CD4-positive, alpha-beta T cell (primary cell): ENCODE measurements around the gene WDPCP. TPM values are rescaled to one million over a fixed set of nuclear protein-coding genes. Genes with fewer than 3 reads are reported as not detected.

Source experiments
- ATAC-seq: fragments of 200-7000 bp; cut with Tn5 transposase; one replicate; pipeline ENCODE4 v1.10.0; 2022; ENCODE audit warnings: mild to moderate bottlenecking; ENCODE audit not compliant: poor library complexity
- CTCF ChIA-PET: fragments of 350-600 bp; sonication (Branson Sonifier 250); formaldehyde crosslinking; loops from one replicate; lab custom pipeline; 2021; ENCODE audit warnings: antibody characterized with exemption, inconsistent platforms; lab: Charles Lee
- POLR2A ChIA-PET: fragments of 350-600 bp; sonication (Branson Sonifier 250); formaldehyde crosslinking; loops from one replicate; lab custom pipeline; 2021; ENCODE audit warnings: antibody characterized with exemption, inconsistent platforms; lab: Charles Lee
- DNase-seq, 14 experiments: peaks; one replicate each; pipeline ENCODE4 v3.0.0-alpha.2; 2013 to 2020; ENCODE audit warnings: mixed read lengths in 2 of 14
- H3K27ac ChIP-seq, 2 donors: one replicate each; pipeline versions ENCODE4 v1.5.1 to v1.7.0; 2013; ENCODE audit warnings: low read length in 2 of 2, low read depth in 1 of 2, mild to moderate bottlenecking in 1 of 2
- H3K27me3 ChIP-seq, 2 experiments: 1 replicate in 1 of 2; 2 replicates in 1 of 2; pipeline versions ENCODE4 v1.6.1 to v1.7.0; 2013; ENCODE audit warnings: low read length in 2 of 2, control low read depth in 1 of 2, mild to moderate bottlenecking in 1 of 2, moderate library complexity in 1 of 2; ENCODE audit not compliant: insufficient read depth in 2 of 2, control insufficient read depth in 1 of 2
- H3K36me3 ChIP-seq: one replicate; pipeline ENCODE4 v1.6.1; 2013; ENCODE audit warnings: low read length, control low read depth; ENCODE audit not compliant: insufficient read depth
- H3K4me1 ChIP-seq: one replicate; pipeline ENCODE4 v1.6.1; 2013; ENCODE audit warnings: low read length, control low read depth; ENCODE audit not compliant: insufficient read depth
- H3K4me3 ChIP-seq: one replicate; pipeline ENCODE4 v1.5.1; 2013; ENCODE audit warnings: mild to moderate bottlenecking, low read length, moderate library complexity
- H3K9me3 ChIP-seq, 2 experiments: 1 replicate in 1 of 2; 2 replicates in 1 of 2; pipeline versions ENCODE4 v1.6.1 to v1.7.0; 2013; ENCODE audit warnings: low read length in 2 of 2, mild to moderate bottlenecking in 2 of 2, control low read depth in 1 of 2, moderate library complexity in 1 of 2; ENCODE audit not compliant: control insufficient read depth in 1 of 2, insufficient read depth in 1 of 2
- H3K27ac Mint-ChIP-seq: one replicate; pipeline ENCODE4 v1.8.0; 2020; ENCODE audit warnings: mixed read lengths
- H3K27me3 Mint-ChIP-seq: one replicate; pipeline ENCODE4 v1.8.0; 2021; ENCODE audit warnings: mixed read lengths
- H3K36me3 Mint-ChIP-seq: one replicate; pipeline ENCODE4 v1.8.0; 2021; ENCODE audit warnings: low read depth, mixed read lengths
- H3K4me1 Mint-ChIP-seq: one replicate; pipeline ENCODE4 v1.8.0; 2021; ENCODE audit warnings: low read depth, mixed read lengths
- H3K4me3 Mint-ChIP-seq: one replicate; pipeline ENCODE4 v1.8.0; 2020; ENCODE audit warnings: mild to moderate bottlenecking, mixed read lengths
- H3K9me3 Mint-ChIP-seq: one replicate; pipeline ENCODE4 v1.8.0; 2020; ENCODE audit warnings: mixed read lengths
- intact Hi-C, 2 experiments: fragments of 100-400 bp; cut with DNase I in 1 of 2; cut with micrococcal nuclease in 1 of 2; formaldehyde crosslinking; loops; one replicate each; pipeline versions ENCODE4 v1.15.1 to v1.9.0; 2023 to 2025; cut with DNase I, micrococcal nuclease
- total RNA-seq, 174 experiments: library from RNA in 2 of 174; stranded (reverse) in 2 of 174; gene quantifications; one replicate each; pipeline ENCODE4 v1.2.3 and lab custom pipeline; 2021 to 2026
- TF ChIP-seq, protein P1 (sequence below): fragments of 200-600 bp; IDR thresholded peaks from one replicate; pipeline ENCODE4 v1.8.0; 2022; ENCODE audit warnings: antibody characterized with exemption, mild to moderate bottlenecking

The WDPCP gene
- total RNA-seq, 2 experiments from 2014 or later, result 8.7 to 9.9 TPM

DNA sequence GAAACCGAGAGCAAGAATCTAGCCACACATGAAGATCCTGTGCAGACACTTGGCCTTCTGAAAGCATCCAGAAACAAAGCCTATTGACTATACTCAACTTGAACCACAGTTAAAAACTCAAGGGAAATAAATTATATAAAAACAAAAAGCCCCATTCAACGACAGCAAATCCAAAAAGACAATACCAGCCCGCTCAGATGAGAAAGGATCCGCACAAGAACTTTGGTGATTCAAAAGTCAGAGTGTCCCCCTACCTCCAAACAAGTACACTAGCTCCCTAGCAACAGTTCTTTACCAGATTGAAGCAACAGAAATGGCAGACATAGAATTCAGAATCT lies 163.2 kb downstream of the WDPCP start:
- H3K9me3 Mint-ChIP-seq, result peaks cover 6% of the 10 kb centered on the region
- POLR2A ChIA-PET, result no interaction called here
- ATAC-seq (no peak), DNase-seq (no peak)
- no peaks in the 10 kb centered on the region for H3K4me1 Mint-ChIP-seq
- H3K27ac Mint-ChIP-seq, result no peak overlapping the region
- no peak overlapping the region for H3K4me3 Mint-ChIP-seq
- H3K36me3 ChIP-seq, result no peaks in the 10 kb centered on the region
- no peak overlapping the region for H3K27ac ChIP-seq
- peaks cover 44% of the 10 kb centered on the region for H3K36me3 Mint-ChIP-seq
- H3K27me3 ChIP-seq, result no peaks in the 10 kb centered on the region
- no peaks in the 10 kb centered on the region for H3K27me3 Mint-ChIP-seq
- no peaks in the 10 kb centered on the region for H3K4me1 ChIP-seq
- intact Hi-C loops, result loop anchor here (5.0 to 10.0 kb wide), 3 partner anchors 640 to 970 kb away; no protein-coding TSS in a partner anchor
- H3K9me3 ChIP-seq, result no peaks in the 10 kb centered on the region
- TF ChIP-seq, protein P1, sequence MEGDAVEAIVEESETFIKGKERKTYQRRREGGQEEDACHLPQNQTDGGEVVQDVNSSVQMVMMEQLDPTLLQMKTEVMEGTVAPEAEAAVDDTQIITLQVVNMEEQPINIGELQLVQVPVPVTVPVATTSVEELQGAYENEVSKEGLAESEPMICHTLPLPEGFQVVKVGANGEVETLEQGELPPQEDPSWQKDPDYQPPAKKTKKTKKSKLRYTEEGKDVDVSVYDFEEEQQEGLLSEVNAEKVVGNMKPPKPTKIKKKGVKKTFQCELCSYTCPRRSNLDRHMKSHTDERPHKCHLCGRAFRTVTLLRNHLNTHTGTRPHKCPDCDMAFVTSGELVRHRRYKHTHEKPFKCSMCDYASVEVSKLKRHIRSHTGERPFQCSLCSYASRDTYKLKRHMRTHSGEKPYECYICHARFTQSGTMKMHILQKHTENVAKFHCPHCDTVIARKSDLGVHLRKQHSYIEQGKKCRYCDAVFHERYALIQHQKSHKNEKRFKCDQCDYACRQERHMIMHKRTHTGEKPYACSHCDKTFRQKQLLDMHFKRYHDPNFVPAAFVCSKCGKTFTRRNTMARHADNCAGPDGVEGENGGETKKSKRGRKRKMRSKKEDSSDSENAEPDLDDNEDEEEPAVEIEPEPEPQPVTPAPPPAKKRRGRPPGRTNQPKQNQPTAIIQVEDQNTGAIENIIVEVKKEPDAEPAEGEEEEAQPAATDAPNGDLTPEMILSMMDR, result no peak
- no peak overlapping the region for H3K4me3 ChIP-seq
- CTCF ChIA-PET, result interaction anchor here (1.0 kb wide), 1 partner anchor 10 kb away, joined by 3 read pairs; no protein-coding TSS in a partner anchor

DNA sequence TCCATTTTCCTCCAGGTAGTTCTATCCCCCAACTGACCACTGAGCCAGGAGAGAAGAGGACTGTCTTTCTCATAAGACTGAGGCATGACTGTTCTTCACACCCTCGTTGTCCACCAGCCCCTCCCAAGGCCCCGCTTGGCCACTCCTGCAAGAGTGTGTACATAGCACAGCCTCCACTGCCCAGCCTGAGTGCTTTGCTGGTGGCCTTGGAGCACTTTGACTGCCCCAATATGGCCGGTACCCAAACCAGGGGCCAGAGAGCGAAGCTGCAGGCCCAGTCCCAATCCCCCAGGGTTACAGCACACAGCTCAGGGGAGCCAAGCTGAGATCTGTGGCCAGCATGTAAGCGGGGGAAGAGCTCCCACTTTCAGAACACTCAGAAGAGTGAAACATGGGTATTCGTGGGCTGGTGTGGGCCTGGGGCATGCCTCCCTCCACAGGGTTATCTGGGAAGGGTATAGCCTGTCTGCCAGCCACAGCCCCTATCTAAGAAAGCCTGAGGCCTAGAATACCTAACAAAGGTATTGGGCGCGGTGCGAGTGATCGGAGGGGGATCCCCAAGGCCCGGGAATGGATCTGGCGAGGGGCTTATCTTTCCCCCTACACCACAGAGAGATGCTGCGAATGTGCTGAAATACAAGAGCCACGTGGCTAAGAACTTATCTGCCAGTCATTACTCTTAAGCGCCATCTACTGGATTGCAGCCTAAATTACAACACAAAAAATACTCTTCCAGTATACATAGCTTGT lies 163.8 kb downstream of the WDPCP start:
- Mint-ChIP-seq H3K4me1 (no peaks in the 10 kb centered on the region), H3K27ac (no peak overlapping the region), H3K27me3 (no peaks in the 10 kb centered on the region), H3K4me3 (no peak overlapping the region), H3K36me3 (peaks cover 41% of the 10 kb centered on the region), H3K9me3 (peaks cover 6% of the 10 kb centered on the region)
- H3K27ac ChIP-seq, result no peak overlapping the region
- H3K9me3 ChIP-seq, result no peaks in the 10 kb centered on the region
- no peaks in the 10 kb centered on the region for H3K4me1 ChIP-seq
- H3K4me3 ChIP-seq, result no peak overlapping the region
- ChIA-PET CTCF (interaction anchor here (1.0 kb wide), 1 partner anchor 9 kb away, joined by 3 read pairs; no protein-coding TSS in a partner anchor), POLR2A (no interaction called here)
- H3K27me3 ChIP-seq, result no peaks in the 10 kb centered on the region
- no peaks in the 10 kb centered on the region for H3K36me3 ChIP-seq
- intact Hi-C loops, result loop anchor here (5.0 to 10.0 kb wide), 3 partner anchors 640 to 970 kb away; no protein-coding TSS in a partner anchor
- TF ChIP-seq, protein P1, result peak; percentile 51
- ATAC-seq (no peak), DNase-seq (peak in 3 of 14 experiments; percentile 41 to 49 (median 47))

DNA sequence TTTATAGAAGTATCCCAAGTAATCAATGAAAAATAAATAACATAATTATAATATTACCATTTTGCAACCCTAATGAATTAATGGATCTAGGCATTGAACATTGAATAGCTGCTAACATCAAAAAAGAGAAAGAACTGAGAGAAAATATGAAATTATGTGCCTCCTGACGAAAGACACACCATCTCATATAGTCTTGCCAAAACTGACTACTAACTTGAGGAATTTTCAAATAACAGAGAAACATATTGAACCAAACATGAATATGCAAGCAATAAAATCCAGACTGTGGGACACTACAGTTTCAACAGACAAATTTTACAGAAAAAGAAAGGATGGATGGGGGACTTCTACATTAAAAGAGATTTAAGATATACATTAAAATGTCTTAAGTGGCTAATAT lies 165.7 kb downstream of the WDPCP start:
- H3K4me3 ChIP-seq, result no peak overlapping the region
- no peaks in the 10 kb centered on the region for H3K4me1 ChIP-seq
- Mint-ChIP-seq H3K9me3 (no peaks in the 10 kb centered on the region), H3K36me3 (peaks cover 21% of the 10 kb centered on the region), H3K4me3 (no peak overlapping the region), H3K27me3 (no peaks in the 10 kb centered on the region), H3K4me1 (no peaks in the 10 kb centered on the region), H3K27ac (no peak overlapping the region)
- no peaks in the 10 kb centered on the region for H3K27me3 ChIP-seq
- TF ChIP-seq, protein P1, result no peak
- POLR2A ChIA-PET, result no interaction called here
- no peaks in the 10 kb centered on the region for H3K36me3 ChIP-seq
- H3K9me3 ChIP-seq, result no peaks in the 10 kb centered on the region
- intact Hi-C loops, result loop anchor here (10.0 kb wide), 2 partner anchors 638 to 968 kb away; no protein-coding TSS in a partner anchor
- no peak overlapping the region for H3K27ac ChIP-seq
- ATAC-seq, result no peak
- no peak for DNase-seq
- CTCF ChIA-PET, result interaction anchor here (0.9 kb wide), 1 partner anchor 9 kb away, joined by 3 read pairs; no protein-coding TSS in a partner anchor
